GM18502 (cell line): ENCODE data around the gene ZSCAN21.

Experiments used
- ATAC-seq: cut with Tn5 transposase; IDR thresholded peaks from one replicate; pipeline ENCODE4 v1.9.1; 2021; ENCODE audit warnings: mild to moderate bottlenecking; ENCODE audit not compliant: unreplicated experiment, poor library complexity

Gene ZSCAN21

DNA sequence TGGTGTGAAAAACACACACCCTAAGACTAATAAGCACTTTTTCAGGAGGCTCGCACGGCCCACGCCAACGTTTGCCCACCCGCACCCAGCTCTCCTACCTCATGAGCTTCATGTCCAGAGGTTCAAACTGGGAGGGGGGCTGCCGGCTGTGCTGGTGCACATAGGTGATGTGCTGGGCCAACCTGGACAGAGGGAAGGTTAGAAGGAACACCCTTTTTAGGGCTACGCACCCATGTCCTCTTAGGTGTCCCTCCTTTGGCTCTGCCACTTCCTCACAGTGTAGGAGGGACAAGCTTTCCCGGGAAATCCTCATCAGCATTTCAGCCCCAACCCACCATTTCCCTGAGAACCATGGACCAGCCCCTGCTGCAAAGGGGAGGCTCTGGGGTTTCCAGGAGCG, 45.7 kb downstream of the ZSCAN21 start:
- no peak for ATAC-seq

DNA sequence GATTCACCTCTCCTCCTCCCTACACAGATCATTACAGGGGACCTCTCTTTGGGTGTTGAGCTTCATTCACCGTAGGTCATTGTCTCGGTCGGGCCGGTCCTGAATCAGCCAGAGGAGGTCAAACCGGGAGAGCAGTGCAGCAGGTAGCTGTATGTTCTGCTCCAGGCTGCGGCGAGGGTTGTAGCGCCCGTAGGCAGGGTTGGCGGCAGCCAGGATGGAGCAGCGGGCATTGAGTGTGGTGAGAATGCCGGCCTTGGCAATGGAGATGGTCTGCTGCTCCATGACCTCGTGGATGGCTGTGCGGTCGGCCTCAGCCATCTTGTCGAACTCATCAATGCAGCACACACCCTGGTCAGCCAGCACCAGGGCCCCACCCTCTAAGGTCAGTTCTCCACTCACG, 46.1 kb downstream of the ZSCAN21 start:
- ATAC-seq: no peak

DNA sequence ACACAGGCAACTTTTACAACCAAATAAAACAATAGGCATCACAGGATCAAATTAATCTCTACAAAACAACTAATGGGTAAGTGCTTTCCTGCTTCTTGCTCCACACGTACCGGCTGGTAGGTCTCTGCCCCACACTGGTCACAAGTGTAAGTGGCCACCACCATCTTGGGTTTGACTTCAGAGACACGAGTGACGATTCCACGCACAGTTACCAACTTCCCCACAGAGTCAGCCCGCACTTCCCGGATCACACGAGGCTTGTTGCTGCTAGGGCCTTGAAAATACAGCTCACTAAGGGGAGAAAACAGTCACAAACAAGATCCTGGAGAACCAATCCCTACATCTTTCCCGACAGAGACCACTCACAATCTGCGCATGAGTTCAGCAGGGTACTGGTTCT, 49.3 kb downstream of the ZSCAN21 start:
- no peak for ATAC-seq

DNA sequence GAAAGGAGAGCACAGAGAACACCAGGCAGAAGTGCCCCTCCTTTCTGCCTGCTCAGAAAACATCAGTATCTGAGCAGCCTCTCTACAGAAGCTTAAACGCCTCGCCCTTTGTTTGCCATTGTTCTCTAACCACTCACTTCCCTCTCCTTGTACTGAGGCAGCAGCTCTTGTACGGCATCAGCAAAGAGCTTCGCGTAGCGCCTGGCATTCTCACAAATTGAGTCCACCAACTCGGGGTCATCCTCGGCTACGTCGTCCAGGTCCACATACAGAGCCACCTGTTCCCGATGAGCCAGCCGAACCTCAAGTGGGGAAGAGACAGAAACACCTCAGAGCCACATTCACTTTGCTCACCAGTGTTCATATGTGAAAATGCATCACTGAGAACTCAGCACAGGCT, 49.9 kb downstream of the ZSCAN21 start:
- ATAC-seq: no peak

DNA sequence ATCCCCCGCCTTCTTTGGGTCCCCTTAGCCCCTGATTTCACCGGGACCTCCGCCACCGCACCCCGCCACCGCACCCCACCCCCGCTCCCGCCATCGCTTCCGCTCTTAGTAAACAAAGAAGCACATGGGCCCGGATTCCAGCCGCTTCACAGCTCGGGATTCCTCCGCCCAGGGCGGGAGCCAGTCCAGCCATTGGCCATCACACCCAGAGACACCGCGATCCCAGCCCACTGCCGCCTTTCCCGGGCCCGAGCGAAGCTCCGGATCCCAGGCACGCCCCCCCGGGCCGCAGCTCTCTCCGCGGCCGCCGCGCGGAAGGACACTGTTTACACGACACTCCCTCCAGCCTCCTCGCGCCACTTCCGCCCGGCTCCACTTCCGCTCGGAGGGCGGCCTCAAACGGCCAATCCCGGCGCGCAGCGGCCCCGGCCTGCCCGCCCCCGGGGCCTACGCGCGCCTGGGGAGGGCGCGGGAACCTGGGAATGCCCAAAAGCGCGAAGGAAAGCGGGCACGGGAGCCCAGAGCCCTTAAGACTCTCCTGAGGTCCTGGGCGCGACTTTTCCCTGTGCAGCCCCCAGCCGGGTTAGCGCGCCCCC, 50.9 kb downstream of the ZSCAN21 start:
- ATAC-seq: peak; percentile 61

DNA sequence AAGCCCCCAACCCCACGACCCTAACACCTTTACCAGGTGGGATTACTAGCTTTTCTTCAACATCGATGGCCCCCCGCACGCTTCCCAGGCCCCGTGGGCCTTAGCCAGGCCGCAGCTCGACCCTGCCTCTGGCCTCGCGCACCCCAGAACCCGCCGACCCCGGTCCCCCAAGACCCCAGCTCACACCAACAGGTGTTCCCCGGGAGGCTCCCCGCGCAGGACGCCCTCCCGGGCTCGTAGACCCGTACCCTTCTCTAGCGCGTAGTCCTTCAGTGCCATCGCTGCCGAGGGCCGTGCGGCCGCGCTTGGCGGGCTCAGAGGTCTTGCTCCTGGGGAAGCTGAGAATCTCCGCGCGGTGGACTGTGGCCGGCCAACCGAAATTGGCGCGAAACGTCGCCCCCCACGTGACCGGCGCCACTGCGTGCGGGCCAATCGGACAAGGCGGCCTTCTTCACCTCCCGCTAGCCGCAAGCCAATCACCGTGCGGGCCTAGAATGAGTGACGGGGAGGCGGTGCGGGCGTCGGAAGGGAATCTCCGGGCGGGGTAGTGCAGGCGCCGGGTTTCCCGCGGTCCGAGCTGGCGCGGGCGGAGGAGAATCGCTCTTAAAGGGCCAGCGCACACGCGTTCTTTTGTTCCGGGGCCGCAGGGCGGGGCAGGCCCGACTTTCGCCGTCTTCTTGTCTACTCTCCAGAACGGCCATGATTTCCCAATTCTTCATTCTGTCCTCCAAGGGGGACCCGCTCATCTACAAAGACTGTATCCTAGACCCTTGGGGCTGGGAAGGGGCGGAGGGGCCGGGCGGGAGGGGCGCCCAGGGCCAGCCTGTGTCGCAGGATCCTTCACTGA, 51.7 kb downstream of the ZSCAN21 start, which contains the start of the genes AP4M1 and MCM7:
Gene AP4M1 (plus strand): TSS at position 628 of the 847 bp plus-strand sequence. CDS start 72 bp downstream, at position 700.
Gene MCM7 (minus strand): TSS at position 382 of the 847 bp plus-strand sequence. CDS start 103 bp downstream, at position 279.
- peak; percentile 81 for ATAC-seq

DNA sequence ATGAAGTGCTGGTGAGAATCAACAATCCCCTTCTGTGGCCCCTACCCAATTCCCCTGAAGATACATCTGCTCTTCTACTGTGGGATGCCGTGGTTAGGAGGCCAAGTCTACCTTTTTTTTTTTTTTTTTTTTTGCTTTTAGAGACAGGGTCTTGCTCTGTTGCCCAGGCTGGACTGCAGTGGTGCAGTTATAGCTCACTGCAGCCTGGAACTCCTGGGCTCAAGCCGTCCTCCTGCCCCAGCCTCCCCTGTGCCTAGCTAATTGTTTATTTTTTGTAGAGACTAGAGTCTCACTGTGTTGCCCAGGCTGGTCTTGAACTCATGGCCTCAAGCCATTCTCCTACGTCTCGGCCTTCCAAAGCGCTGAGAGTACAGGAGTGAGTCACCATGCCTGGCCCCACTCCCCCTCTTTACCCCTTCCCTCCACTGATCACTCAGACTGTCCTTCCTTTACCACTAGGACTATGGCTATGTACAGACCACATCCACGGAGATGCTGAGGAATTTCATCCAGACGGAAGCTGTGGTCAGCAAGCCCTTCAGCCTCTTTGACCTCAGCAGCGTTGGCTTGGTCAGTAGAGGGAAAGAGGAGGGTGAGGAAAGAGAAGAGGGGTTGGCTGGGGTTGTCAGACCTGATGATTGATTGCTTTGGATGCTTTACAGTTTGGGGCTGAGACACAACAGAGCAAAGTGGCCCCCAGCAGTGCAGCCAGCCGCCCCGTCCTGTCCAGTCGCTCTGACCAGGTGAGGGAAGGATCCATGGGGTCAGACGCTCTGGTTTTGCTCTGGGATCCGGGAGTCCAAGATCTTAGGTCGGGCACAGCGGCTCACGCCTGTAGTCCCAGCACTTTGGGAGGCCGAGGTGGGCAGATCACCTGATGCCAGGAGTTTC, 53.6 kb downstream of the ZSCAN21 start:
- ATAC-seq: no peak

DNA sequence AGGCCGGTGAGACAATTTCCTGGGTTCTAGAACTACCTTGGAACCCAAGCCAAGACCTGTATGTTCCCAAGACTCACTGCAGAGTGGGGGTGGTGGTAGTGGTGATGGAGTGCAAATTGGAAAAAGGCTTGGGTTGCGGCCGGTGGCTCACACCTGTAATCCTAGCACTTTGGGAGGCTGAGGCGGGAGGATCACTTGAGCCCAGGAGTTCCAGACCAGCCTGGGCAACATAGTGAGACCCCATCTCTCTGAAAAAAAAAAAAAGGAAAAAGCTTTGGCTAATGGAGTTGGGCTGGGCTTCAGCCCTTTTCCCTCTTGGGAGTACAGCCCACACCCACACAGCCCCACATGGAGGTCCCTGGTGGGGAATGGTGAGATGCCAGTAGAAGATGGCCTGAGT, 56.0 kb downstream of the ZSCAN21 start:
- no peak for ATAC-seq

DNA sequence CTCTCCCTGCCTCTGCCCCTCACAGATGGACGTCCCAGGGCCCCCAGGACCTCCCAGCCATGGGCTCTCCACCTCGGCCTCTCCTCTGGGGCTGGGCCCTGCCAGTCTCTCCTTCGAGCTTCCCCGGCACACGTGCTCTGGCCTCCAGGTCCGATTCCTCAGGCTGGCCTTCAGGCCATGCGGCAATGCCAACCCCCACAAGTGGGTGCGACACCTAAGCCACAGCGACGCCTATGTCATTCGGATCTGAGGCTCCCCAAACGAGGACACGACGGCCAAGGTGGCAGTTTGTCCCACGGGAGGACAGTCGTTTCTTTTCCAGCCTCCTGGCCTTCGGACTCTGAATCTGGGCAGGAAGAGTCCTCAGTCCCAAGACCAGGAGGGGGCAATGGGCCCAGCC, 57.1 kb downstream of the ZSCAN21 start:
- ATAC-seq: no peak

DNA sequence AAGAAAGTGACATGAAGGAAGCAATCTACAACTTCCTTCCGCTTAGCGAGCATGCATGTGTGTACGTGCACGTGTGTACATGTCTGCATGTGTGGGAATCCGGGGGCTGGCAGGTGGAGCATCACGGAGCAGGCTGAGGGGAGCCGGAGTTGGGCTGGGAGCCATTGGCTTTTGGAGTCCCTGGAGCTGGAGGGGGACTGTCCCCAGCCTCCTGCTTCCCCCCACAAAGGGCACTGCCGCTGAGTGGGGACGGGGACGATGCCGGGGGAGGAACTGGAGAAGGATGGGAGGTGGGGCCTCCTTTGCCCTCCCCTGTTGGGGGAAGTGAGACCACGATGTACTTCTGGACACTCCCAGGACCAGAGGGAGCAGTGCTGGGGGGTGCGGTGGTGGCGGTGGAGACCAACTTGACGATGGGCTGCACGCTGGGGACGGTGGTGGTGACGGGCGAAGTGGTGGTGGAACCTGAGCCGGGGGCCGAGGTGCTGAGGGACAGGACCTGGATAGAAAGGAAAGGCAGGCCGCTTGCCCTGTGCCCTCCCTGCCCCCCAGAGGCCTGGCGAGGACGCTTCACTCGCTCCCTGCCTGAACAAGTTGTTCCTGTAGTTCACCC, 57.7 kb downstream of the ZSCAN21 start:
- no peak for ATAC-seq

DNA sequence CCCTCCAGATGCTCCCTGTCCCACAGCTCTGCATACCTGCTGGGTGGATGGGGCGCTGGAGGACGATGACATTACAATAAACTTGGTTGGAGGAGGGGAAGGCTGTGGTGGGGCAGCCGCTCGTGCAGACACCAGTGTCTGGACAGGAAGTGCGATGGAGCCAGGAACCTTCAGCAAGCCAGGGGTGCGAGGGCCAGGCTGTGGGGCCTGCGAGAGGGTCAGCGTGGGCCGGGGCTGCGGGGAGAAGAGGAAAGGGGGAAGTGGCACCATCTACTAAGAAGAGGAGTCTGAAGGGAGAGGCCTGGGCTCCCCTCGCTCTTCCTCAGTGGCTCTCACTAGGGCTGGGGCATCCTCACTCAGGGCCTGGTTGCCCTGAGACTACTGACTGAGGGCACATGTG, 58.3 kb downstream of the ZSCAN21 start:
- ATAC-seq: no peak

DNA sequence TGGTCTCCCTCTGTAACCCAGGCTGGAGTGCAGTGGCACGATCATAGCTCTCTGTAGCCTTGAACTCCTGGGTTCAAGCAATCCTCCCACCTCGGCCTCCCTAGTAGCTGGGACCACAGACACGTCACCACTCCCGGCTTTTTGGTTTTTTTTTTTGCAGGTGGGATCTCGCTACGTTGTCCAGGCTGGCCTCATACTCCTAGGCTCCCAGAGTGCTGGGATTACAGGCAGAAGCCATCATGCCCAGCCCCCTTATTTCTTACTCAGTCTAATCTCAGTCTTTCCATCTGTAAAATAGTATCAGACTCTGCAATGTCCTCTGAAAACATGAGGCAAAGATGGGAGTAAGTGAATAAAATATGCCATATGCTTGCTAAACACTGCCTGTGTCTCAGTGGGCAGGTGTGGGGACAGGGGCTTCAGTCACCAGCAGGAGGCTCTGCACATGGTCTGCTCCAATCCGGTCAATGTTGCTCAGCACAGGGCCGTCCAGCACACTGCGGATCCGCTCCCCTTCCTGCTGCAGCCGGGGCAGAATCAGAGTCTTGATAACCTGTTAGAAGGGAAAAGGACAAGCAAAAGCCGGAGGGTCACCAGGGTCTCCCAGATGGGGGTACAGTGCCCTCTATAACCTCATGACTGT, 60.1 kb downstream of the ZSCAN21 start:
- ATAC-seq: no peak

DNA sequence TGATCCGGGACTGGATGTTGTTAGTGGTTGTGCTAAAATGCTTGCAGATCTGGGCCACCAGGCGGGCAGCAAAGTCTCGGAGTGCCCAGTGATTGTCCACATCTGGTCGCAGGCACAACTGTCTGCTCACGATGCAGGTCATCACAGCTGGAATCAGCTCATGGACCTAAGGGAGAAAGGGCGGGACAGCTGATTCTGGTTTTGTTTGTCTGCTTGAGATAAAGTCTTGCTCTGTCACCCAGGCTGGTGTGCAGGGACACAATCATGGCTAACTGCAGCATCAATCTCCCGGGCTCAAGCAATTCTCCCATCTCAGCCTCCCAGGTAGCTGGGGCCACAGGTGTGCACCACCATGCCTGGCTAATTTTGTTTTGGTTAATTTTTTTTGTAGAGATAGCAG, 61.6 kb downstream of the ZSCAN21 start:
- no peak for ATAC-seq

DNA sequence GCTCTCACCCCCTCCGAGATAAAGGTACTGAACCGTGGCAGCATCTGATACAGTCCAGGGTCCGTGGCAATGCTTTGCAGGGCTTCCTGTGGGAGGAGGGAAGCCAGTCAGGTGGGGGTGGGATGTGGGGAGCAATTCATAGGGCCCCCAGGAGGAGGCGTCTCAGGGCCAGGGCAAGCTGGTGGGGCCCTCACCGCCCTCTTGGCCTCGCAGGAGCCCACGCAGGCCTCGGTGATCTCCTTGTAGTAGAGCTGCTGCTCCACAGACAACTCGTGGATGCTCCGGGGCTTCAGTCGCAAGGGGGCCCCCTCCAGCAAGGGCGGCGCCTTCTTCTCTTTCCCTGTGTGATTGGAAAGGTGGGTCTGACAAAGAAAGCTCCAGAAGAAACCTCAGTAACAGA, 62.3 kb downstream of the ZSCAN21 start:
- no peak for ATAC-seq
